AG09319 (cell line): Measurements from ENCODE around the gene DHX58.
"Not testable (repeated sequence)": the region's sequence is repeated elsewhere in the genome, so short reads cannot be mapped to it uniquely, and the experiment has no call there.

Experiments used
- DNase-seq: peaks from one replicate; pipeline ENCODE4 v3.0.0-alpha.2; 2010; ENCODE audit warnings: low read depth; ENCODE audit errors: extremely low read depth
- TF ChIP-seq, protein P1 (sequence below): IDR thresholded peaks from 2 replicates; pipeline ENCODE4 v1.5.1; 2011; ENCODE audit warnings: low read depth, mild to moderate bottlenecking, inconsistent platforms, low read length, moderate library complexity

The DHX58 gene

DNA sequence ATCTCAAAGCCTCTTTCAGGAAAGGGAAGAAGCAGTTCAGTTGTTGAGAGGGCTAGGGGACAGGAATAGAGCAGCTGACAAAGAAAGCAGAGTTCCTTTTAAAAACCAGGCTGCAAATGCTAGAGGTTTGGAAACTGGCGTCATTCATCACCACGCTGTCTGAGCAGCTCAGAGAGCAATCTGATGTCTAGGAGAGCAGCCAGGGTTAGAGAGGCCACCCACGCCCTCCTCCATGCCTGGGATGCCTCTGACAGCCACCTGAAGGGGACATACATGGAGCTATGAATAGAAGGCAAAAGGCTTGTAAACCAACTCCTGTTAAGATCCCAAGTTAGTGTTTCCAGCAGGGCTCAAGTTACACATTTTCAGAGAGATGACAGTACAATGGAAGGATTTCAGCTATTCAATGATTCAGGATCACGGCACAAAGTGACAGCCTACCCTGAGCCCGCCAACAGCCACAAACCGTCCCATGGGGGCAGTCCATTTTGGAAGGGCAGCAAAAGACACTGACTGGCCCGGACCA lies 29.9 kb upstream of the DHX58 start:
- TF ChIP-seq, protein P1, sequence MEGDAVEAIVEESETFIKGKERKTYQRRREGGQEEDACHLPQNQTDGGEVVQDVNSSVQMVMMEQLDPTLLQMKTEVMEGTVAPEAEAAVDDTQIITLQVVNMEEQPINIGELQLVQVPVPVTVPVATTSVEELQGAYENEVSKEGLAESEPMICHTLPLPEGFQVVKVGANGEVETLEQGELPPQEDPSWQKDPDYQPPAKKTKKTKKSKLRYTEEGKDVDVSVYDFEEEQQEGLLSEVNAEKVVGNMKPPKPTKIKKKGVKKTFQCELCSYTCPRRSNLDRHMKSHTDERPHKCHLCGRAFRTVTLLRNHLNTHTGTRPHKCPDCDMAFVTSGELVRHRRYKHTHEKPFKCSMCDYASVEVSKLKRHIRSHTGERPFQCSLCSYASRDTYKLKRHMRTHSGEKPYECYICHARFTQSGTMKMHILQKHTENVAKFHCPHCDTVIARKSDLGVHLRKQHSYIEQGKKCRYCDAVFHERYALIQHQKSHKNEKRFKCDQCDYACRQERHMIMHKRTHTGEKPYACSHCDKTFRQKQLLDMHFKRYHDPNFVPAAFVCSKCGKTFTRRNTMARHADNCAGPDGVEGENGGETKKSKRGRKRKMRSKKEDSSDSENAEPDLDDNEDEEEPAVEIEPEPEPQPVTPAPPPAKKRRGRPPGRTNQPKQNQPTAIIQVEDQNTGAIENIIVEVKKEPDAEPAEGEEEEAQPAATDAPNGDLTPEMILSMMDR, result no peak
- no peak for DNase-seq

DNA sequence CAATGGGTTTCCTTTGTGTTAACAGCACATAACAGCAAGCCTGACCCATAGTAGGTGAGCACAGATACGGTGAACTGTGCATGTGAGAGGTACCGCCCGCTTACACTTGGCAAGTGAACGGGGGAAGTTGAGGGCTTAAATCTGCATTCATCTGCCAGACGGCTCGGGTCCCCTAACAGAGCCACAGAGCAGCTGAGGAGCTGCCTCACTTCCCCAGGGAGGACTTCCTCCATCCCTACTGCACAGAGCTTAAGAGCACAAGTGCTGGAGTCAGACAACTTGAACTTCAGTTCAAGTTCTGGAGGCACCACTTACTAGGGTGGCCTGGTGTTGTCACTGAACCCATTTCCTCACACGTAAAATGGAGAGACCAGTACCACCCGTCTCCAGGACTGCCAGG lies 28.9 kb upstream of the DHX58 start:
- DNase-seq, result no peak
- TF ChIP-seq, protein P1, result no peak

DNA sequence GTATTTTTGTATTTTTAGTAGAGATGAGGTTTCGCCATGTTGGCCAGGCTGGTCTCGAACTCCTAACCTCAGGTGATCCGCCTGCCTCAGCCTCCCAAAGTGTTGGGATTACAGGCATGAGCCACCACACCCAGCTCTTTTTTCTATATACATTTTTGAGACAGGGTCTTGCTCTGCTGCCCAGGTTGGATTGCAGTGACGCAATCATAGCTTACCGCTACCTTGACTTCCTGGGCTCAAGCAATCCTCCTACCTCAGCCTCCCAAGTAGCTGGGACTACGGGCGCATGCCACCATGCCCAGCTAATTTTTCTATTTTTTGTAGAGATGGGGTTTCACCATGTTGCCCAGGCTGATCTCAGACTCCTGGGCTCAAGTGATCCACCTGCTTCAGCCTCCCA lies 28.2 kb upstream of the DHX58 start:
- DNase-seq, result not testable (repeated sequence)

DNA sequence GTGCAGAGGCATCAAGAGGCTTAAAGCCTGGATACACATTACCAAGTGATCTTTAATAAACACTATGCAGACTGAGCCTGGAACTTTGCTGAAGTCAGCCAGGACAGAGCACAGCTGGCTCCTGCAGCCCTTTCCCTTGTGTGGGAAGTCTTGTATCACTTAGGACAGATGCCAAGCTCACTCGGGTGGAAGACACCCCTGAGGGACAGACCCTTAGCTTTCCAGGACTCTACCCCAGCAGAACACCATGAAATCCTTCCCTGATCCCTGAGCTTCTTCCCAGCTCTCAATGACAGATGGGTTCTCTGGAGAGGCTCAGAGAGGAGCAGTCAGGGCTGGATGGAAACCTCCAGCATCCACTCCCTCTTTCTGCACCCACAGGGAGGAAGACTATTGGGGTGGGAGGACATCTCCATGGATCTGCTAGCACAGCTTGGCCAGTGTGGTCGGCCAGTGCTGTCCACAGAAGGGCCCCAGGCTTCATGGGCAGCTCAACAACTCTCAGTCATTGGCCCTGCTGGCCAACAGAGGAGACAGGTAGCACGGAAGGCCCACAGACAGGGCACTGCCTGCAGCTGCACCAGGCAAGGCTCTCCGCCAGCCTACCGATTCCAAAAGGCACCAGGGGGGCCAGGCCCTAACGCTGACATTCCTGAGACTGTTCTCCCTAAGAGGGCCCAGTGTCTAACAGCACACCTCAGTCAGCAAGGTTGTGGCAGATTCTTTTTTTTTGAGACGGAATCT lies 26.4 kb upstream of the DHX58 start:
- DNase-seq, result no peak

DNA sequence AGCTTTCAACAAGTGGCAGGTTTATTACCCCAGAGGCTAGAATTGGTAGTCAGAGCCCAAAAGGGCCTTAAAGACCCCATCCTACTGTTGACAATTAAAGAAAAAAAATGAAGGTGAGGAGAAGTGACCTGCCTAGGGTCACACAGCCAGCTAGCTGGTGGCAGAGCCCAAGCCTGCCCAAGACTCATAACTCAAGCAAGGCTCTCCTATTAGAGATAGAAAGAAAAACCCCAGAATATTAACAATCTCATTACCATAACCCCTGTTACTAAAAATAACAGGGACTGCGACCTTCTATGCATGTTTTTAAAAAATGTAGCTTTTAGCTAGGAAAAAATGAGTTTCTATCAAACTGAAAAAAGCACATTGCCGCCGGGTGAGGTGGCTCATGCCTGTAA lies 24.1 kb upstream of the DHX58 start:
- TF ChIP-seq, protein P1, result no peak
- DNase-seq, result no peak

More for the DNA sequence above, 26.4 kb upstream of the DHX58 start:
- TF ChIP-seq, protein P1, result no peak

DNA sequence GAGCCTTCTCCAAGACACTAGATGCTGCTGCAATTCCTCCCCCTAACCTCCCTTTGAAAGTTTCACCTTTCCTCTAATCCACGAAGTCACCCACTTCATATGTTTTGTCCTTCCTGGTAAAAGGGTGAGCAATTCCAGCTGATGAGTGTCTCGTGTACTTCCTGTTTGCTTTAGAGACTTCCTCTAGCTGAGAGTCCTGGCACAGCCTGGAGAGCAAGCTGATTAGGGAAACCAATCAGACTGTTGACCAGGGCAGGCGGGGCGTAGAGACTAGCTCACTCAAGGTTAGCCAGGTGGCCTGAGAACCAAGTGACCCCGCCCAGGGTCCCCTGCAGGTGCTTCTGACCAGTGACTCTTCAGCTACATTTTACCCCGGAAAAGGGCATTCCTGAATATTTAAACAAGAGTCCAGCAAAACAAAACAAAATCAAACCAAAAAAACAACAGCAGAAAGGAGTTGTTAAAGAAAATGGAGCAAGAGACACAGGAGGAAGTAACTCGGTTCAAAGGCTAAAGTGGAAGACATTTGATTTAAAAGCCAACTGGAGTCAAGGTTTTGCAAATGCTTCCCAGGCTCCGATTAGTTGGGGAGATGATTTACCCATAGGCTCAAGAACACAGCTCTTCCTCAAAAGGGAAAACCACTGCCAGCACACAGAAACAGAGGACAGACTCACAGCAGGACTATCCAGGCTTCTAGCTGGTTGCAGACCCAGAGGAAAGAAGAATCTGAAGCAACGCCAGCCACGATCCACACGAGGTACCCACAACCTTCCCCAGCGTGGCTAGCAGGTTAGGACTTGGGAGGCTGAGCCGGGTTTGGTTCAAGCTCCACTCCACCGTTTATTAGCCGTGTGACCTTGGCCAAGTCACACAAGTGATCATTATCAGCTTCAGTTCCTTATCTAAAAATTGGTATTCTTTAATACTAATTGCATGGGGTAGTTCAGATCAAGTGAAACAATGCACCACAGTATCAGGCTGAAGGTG lies 23.4 kb upstream of the DHX58 start:
- no peak for DNase-seq
- TF ChIP-seq, protein P1, result no peak

DNA sequence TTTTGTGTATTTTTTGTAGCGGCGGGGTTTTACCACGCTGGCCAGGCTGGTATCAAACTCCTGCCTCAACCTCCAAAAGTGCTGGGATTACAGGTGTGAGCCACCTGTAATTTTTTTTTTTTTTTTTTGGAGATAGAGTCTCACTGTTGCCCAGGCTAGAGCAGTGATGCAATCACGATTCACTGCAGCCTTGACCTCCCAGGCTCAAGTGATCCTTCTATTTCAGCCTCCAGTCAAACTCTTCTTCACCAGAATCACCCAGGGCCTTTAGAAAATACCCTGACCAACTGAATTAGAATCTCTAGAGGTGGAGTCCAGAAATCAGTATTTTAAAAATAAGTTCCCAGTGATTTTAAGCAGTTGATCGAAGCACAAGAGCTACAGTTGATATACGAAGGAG lies 22.6 kb upstream of the DHX58 start:
- TF ChIP-seq, protein P1, result no peak
- DNase-seq, result no peak
